Activated CD4-positive, alpha-beta T cell treated with anti-CD3 and anti-CD28 coated beads for 4 hours (primary cell): ENCODE data around the gene RFT1.
A peak's percentile ranks its signal among the peaks of the same experiment; 100 is the strongest.
"Not testable (repeated sequence)": the region's sequence is repeated elsewhere in the genome, so short reads cannot be mapped to it uniquely, and the experiment has no call there.

Experiments used
- DNase-seq, 2 donors: peaks; one replicate each; pipeline ENCODE4 v3.0.0-alpha.2; 2020

The RFT1 gene

DNA sequence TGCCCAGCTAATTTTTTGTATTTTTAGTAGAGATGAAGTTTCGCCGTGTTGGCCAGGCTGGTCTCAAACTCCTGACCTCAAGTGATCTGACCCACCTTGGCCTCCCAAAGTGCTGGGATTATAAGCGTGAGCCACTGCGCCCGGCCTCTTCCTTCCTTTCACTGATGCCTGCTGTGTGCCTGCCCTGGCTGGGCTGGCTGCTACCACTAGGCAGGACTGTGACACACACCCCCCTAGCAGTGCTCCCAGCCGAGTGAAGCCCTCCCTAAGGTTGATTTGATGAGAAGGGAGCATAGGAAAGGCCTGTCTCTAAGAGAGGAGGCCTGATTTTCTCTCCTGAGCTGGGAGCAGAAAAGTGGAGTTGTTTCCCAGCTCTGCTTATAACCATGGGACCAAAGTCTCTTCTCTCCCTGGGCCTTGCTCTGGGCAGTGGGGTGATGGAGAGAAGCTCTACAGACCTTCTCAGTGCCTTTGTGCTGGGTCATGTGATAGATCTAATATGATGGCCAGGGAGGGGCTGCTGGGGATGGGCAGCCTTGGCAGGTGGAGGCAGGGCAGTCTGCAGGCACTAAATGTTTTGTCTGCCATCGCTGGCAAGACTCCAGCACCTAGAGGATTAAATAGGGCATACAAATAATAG lies 64.3 kb downstream of the RFT1 start:
- DNase-seq = no peak

- no peak for DNase-seq
These were observed 67.3 kb downstream of the RFT1 start for GRCh38 chr3:53062905-53063304.

DNA sequence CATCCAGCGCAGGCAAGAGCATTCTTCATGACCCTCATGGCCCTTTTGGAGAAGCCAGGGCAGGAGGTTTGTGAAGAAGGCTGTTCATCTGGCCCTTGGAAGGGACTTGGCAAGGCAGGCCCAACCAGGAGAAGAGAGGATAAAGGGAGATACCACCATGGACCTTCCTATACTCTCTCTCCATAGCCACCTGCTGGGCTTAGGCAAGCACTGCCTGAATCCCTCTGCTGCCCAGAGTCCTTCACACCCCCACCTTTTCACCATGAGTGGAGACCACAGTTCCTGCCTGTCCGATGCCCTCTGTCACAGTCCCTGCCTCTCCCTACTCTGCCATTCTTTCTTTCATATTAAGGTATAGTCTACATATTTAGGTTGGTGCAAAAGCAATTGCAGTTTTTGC lies 73.8 kb downstream of the RFT1 start:
- DNase-seq = no peak

DNA sequence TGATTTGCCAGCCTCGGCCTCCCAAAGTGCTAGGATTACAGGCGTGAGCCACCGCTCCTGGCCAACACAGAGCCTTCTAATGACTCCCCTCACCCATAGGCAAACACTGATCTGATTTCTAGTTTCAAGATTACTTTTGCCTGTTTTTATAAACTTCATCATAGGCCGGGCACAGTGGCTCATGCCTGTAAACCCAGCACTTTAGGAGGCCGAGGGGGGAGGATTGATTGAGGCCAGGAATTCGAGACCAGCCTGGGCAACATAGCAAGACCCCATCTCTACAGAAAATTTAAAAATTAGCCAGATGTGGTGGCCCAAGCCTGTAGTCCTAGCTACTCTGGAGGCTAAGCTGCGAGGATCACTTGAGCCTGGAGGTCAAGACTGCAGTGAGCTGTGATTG lies 76.0 kb downstream of the RFT1 start:
- DNase-seq = not testable (repeated sequence)

DNA sequence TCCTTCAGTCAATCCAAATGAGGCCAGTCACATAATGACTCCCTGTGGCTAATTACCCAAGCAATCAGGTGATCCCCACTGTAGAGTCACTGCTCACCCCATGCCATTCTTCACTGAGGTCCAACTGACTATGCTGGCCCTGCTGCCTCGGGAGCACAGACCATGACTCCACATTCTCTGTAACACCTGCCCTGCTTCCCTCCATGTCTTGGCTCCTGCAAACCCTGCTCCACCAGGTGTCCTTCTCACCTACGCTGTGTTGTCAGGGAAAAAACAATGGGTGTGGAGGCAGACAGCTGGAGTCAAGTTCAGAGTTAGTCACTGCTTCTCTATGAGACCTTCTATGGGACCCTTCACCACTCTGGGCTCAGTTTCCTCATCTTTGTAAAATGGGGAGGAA lies 78.3 kb downstream of the RFT1 start:
- no peak for DNase-seq

- no peak for DNase-seq
These were observed 80.2 kb downstream of the RFT1 start for GRCh38 chr3:53049987-53050386.

DNA sequence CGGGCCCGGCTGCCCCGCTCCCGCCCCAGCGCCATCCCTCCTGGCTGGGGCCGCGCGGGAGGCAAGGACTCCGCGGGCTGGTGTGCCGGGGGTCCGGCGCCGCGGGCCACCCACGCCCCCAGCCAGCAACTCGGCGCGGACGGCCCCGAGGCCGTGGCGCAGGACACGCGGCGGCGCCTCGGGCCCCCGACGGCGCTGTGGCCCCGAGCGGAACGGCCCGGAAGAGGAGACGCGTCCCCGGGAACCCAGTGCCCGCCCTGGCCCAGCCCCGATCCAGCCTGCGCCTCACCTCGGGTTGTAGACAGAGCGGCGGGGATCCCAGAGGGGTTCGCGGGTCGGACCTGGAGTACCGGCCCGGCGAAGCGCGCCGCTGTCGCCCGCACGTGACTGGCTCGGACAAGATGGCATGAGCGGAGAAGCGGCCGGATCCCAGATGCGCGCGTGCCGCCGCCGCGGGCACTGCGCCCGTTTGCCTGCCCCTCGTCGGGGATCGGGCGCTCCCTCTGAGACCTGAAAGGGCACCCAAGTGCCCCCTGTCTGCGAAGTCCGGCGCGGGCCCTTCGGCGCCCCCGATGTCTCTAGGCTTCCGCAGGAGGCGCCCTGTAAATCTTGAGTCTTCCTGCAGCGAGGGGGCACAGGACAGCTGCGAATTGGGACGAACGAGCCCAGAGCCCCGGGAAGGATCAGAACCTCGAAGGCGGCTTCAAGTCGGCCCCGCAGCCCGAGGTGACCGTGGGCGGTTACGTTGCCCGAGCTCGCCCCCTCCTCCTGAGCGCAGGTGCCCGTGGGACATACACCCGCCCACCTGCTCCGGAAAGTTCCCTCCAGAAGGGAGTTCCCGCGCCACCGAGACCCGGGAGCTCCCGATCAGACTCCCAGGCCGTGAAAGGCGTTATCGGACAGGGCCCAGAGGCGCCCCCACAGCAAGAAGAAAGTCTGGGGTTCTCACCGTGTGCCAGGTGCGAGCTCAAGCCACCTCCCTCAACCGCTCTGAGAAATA lies 83.8 kb downstream of the RFT1 start:
- peak; percentile 53 to 64 for DNase-seq

DNA sequence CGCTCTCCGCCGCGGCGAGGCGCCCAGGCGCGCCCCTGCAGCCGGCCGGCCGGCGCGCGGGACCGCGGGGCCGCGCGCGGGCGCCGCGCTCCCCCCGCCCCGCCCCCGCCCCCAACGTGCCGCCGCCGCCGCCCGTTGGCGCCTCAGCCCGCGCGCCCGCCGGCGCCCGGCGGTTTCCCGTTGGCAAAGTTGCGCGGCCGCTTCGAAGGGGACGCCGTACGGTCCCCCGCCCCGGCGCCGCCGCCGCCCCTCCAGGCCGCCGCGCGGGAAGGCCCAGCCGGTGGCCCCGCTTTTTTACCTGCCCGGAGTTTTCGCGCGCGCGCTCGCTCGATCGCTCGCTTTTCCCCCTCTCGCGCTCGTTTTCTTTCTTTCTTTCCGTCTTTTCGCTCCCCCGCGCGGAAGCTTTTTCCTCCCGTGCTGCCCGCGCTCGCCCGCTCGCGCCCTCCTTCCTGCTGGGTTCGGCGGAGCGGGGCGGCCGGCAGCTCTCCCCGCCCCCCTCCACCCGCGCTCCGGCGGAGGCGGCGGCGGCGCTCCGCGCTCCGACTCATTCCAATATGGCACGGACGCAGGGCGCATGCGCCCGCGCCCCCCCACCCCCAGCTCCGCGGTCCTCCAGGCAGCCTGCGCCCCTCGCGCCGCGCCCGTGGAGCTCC lies 84.6 kb downstream of the RFT1 start, which contains the start of gene SFMBT1:
Gene SFMBT1, minus strand, starts transcription at position 556 of the 653 bp plus-strand sequence. CDS start 76,945 bp downstream, outside the sequence.
- DNase-seq = peak; percentile 73 to 79

- peak; percentile 51 to 52 for DNase-seq
These were observed 85.3 kb downstream of the RFT1 start for GRCh38 chr3:53044711-53045517.

GRCh38 chr3:53044371-53044710 lies 85.9 kb downstream of the RFT1 start:
- DNase-seq = no peak

GRCh38 chr3:53043738-53044137 lies 86.5 kb downstream of the RFT1 start:
- no peak for DNase-seq

GRCh38 chr3:53042651-53043050 lies 87.6 kb downstream of the RFT1 start:
- DNase-seq = no peak

DNA sequence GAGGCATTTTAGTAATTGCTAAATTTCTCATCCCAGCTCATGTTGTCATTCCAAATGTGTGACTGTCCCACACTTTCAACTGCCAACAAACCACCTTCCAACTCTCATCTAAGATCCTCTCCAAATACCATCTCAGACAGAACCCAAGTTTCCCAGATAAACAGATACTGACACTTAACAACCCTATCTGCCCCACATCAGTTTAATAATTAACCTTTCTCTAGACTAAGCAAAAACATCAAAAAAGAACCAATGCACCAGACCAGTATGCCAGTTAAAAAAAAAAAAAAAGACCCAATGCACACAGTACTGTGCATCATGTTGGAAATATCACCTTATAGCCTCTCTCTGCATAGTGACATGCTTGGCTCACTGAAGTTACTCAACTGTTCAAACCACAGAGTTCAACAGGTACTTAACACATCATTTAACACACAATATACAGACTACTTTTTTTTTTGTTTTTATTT lies 89.8 kb downstream of the RFT1 start:
- no peak for DNase-seq

DNA sequence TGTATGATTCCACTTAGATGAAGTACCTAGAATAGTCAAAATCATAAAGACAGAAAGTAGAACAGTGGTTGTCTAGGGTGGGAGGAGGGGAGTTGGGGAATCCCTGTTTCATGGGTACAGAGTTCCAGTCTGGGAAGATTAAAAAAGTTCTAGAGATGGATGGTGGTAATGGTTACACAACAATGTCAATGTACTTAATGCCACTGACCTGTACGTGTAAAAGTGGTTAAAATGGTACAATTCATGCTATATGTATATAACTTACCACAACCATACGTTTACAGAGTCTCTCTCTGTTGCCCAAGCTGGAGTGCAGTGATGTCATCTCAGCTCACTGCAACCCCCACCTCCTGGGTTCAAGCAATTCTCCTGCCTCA lies 90.9 kb downstream of the RFT1 start:
- no peak for DNase-seq

GRCh38 chr3:53038679-53039375 lies 91.4 kb downstream of the RFT1 start:
- DNase-seq = no peak
